ENCODE data around the gene CHN1.

CHN1 gene

GRCh38 chr2:174812037-174812436, 193.1 kb downstream of the CHN1 start:
- H3K36me3 ChIP-seq = no peaks in the 10 kb centered on the region
- H3K27me3 ChIP-seq = no peaks in the 10 kb centered on the region
- DNase-seq = no peak
- TF ChIP-seq CTCF (IDR thresholded peaks at IDR 0.05; ENCODE audit: low read depth, low read length) = no peak
- no peaks in the 10 kb centered on the region for H3K9me3 ChIP-seq
- no peak overlapping the region for H3K4me3 ChIP-seq (ENCODE audit: low read depth, low read length)
- H3K4me1 ChIP-seq = no peaks in the 10 kb centered on the region

- H3K27me3 ChIP-seq = no peaks in the 10 kb centered on the region
- DNase-seq = no peak
- no peaks in the 10 kb centered on the region for H3K36me3 ChIP-seq
- H3K9me3 ChIP-seq = no peaks in the 10 kb centered on the region
- no peaks in the 10 kb centered on the region for H3K4me1 ChIP-seq
- H3K4me3 ChIP-seq (ENCODE audit: low read depth, low read length) = no peak overlapping the region
- no peak for TF ChIP-seq CTCF (IDR thresholded peaks at IDR 0.05; ENCODE audit: low read depth, low read length)
Observed at GRCh38 chr2:174807931-174808330, 197.2 kb downstream of the CHN1 start.

- Histone ChIP-seq H3K9me3 (no peaks in the 10 kb centered on the region), H3K27me3 (no peaks in the 10 kb centered on the region), H3K4me1 (no peaks in the 10 kb centered on the region), H3K36me3 (no peaks in the 10 kb centered on the region; the same call in 1 of the 2 replicates), H3K4me3 (ENCODE audit: low read depth, low read length) (no peak overlapping the region)
- no peak for TF ChIP-seq CTCF (IDR thresholded peaks at IDR 0.05; ENCODE audit: low read depth, low read length)
- DNase-seq = no peak
Observed at GRCh38 chr2:174805803-174806202, 199.4 kb downstream of the CHN1 start.

GRCh38 chr2:174802459-174802858, 202.7 kb downstream of the CHN1 start:
- Histone ChIP-seq H3K27me3 (no peaks in the 10 kb centered on the region), H3K4me1 (no peaks in the 10 kb centered on the region), H3K9me3 (no peaks in the 10 kb centered on the region), H3K36me3 (peaks cover 5% of the 10 kb centered on the region), H3K4me3 (ENCODE audit: low read depth, low read length) (no peak overlapping the region)
- no peak for DNase-seq
- no peak for TF ChIP-seq CTCF (IDR thresholded peaks at IDR 0.05; ENCODE audit: low read depth, low read length)

- no peaks in the 10 kb centered on the region for H3K27me3 ChIP-seq
- H3K9me3 ChIP-seq = no peaks in the 10 kb centered on the region
- H3K36me3 ChIP-seq = peaks cover 5% of the 10 kb centered on the region
- no peak for TF ChIP-seq CTCF (IDR thresholded peaks at IDR 0.05; ENCODE audit: low read depth, low read length)
- no peak for DNase-seq
- no peak overlapping the region for H3K4me3 ChIP-seq (ENCODE audit: low read depth, low read length)
- no peaks in the 10 kb centered on the region for H3K4me1 ChIP-seq
Observed at GRCh38 chr2:174800436-174801205, 204.6 kb downstream of the CHN1 start.

GRCh38 chr2:174798801-174799200, 206.4 kb downstream of the CHN1 start:
- no peak for DNase-seq
- Histone ChIP-seq H3K9me3 (no peaks in the 10 kb centered on the region), H3K36me3 (peaks cover 5% of the 10 kb centered on the region), H3K4me1 (no peaks in the 10 kb centered on the region), H3K4me3 (ENCODE audit: low read depth, low read length) (no peak overlapping the region), H3K27me3 (no peaks in the 10 kb centered on the region)
- no peak for TF ChIP-seq CTCF (IDR thresholded peaks at IDR 0.05; ENCODE audit: low read depth, low read length)

All from BE2C (cell line).